LNCaP clone FGC (cell line): ENCODE results near the gene LRRC52.

Experiments used
- DNase-seq: peaks from one replicate; pipeline ENCODE4 v3.0.0-alpha.2; 2011; ENCODE audit warnings: low read depth
- H3K4me3 ChIP-seq: 2 replicates; pipeline ENCODE4 v1.5.1; 2011; ENCODE audit warnings: mild to moderate bottlenecking, low read depth, low read length, control low read depth
- TF ChIP-seq, protein P1 (sequence below): IDR thresholded peaks from 2 replicates; pipeline ENCODE4 v1.5.1; 2012; ENCODE audit warnings: mild to moderate bottlenecking; ENCODE audit not compliant: control insufficient read depth, insufficient read depth; ENCODE audit errors: extremely low read depth

The LRRC52 gene

DNA sequence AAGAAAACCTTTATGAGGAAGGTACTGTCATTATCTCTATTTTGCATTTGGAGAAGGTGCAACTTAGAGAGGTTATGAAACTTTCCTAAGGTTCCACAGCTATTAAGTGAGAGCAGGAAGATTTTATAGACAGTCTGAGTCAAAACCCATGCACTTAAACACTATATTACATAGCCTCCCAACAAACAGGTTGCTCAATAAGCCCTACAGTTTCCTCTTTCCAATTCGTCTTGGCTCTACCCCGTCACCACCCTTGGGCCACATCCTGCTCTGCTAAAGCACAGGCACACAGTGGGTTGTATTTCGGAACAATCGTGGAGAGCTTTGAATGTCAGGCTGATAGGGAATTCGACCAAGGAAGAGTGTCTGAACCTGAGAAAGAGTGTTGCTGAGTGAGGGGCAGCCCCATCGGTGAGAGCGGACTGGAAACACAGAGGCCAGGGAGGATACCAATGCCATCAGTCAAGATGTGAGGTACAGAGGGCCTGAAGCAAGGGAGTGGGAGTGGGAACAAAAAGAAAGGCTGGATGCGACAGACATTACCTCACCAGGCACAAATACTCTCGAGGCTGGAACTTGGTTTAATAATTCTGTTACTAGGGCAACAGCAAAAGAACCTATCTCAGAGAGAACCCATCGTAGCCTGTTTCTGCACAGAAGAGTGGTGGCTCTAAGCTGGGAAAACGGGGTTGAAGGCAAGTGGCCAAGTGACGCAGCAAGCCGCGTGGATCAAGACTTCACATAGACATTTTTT is 6.3 kb upstream of the LRRC52 start:
- no peak for DNase-seq
- TF ChIP-seq, protein P1, sequence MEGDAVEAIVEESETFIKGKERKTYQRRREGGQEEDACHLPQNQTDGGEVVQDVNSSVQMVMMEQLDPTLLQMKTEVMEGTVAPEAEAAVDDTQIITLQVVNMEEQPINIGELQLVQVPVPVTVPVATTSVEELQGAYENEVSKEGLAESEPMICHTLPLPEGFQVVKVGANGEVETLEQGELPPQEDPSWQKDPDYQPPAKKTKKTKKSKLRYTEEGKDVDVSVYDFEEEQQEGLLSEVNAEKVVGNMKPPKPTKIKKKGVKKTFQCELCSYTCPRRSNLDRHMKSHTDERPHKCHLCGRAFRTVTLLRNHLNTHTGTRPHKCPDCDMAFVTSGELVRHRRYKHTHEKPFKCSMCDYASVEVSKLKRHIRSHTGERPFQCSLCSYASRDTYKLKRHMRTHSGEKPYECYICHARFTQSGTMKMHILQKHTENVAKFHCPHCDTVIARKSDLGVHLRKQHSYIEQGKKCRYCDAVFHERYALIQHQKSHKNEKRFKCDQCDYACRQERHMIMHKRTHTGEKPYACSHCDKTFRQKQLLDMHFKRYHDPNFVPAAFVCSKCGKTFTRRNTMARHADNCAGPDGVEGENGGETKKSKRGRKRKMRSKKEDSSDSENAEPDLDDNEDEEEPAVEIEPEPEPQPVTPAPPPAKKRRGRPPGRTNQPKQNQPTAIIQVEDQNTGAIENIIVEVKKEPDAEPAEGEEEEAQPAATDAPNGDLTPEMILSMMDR = no peak

DNA sequence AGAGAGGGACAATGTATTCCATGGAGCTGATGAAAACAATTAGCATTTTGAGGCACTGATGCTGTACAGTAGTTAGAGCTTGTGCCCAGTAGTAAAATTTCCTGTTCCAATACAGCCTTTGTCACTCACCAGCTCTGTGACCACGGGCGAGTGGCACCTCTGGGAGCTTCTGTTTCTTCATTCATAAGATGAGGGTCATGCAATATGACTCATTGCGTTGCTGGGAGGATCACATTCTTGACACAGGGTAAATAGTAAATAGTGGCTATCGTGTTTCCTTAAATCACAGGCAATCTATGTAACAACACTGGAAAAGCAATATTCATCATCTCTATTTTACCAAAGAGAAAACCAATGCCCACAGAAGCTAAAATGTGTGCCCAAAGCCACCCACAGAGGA is 4.5 kb upstream of the LRRC52 start:
- DNase-seq = no peak
- H3K4me3 ChIP-seq = no peak overlapping the region
- TF ChIP-seq, protein P1 = no peak

More for the DNA sequence above, 6.3 kb upstream of the LRRC52 start:
- H3K4me3 ChIP-seq = no peak overlapping the region

DNA sequence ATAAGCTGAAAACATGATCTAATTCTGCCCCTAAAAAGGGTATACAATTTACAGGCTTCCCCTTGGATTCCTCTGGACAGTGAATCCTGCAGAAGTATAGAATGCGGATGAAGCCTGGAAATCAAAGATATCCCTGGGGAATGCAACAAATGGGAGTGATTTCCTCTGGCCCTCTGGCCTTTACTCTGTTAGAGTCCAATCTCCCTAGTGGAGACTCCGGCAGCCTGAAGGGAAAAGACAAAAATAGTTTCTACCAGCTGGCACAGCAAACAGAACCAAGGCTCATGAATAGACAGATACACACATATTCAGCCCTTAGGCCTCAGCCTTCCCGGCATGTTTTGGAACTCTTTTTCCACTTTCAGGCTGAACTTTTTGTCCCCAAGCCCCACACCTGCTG is 3.9 kb upstream of the LRRC52 start:
- H3K4me3 ChIP-seq = no peak overlapping the region
- DNase-seq = no peak
- TF ChIP-seq, protein P1 = no peak

DNA sequence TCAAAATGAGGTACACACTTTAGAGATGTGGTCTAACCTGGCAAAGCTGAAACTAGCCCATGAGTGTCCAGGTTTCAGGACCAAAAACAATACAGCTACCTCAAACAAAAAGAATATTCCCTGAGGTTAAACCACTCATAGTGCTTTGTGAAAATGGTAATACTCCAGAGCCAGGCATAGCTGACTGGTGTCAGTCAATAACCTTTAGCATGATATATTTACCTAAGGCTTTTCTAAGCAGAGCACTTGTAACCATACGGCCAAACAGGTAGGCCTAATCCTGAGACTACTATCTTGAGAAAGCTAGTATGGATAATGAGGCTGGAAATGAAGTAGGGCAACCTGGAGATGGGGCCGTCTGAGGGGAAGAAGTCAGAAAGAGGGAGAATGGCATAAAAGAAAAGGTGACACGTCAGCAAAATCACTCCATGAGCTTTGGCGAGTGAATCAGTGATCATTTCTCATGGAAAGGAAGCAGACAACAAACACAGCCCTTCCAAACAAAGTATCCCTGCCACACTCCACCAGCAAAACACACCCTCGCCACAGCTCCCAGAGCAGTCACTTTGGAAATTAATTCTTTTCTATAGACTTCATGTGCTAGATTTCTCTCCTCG is 1.7 kb upstream of the LRRC52 start:
- DNase-seq = no peak

DNA sequence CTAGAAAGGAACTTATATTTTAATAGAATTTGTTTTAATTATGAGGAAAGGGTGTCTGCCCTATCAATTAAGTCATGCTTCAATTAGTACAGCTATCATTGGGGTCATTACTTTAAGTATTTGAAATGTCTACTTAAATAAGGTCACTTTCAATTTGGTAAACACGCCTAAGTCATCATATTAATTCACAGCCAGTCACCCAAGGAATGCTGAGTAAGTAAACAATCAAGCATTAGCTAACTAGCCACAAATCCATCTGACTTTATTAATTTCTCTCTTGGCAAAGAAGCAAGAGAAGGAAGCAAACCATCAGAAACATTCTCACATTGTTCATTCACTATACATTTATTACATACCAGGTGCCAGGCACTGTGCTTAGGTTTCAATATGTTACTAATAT is 1.2 kb upstream of the LRRC52 start:
- TF ChIP-seq, protein P1 = no peak
- no peak overlapping the region for H3K4me3 ChIP-seq
- peak; percentile 19 for DNase-seq

More for the DNA sequence above, 1.7 kb upstream of the LRRC52 start:
- no peak overlapping the region for H3K4me3 ChIP-seq
- TF ChIP-seq, protein P1 = no peak

DNA sequence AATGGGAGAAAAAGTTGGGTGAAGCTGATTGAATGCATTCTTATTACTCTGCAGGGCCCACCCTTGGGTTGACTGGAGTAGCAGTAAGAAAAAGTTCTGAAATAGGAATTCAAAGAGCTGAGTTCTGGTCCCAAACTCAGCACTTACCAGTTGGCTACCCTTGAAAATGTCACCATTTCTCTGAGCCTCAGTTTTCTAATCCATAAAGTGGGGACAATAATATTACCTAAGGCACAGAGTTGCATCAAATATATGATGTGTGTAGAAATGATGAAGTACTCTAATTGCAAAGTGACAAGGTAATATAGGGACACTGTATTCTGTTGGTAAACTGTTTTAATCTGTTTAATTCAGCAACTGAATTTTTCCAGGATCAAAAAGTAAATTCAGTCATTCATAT is 1.2 kb downstream of the LRRC52 start:
- TF ChIP-seq, protein P1 = no peak
- no peak overlapping the region for H3K4me3 ChIP-seq
- DNase-seq = no peak

DNA sequence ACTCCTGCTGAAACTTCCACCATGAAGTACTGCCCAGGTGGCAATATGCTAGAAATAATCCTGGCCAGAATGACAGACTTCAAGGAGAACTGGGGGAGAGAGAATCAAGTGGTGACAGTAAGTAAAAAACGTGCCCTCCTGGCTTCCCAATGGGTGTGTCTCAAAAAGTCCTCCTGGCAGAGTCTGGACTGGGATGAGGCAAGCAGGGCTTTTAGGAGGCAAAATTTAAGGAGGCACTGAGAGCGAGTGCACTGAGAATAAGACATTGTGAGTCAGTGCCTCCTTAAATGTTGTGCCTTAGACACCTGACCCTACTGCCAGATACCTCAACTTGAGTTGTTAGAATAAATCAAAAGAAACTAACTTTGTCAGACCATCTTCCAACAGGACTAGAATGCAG is 2.2 kb downstream of the LRRC52 start:
- TF ChIP-seq, protein P1 = no peak
- no peak for DNase-seq
- no peak overlapping the region for H3K4me3 ChIP-seq
